Fibroblast of lung (primary cell): ENCODE results near the gene NIFK. TPM values are rescaled to one million over a fixed set of nuclear protein-coding genes. Genes with fewer than 3 reads are reported as not detected.
"Not testable (repeated sequence)": the region's sequence is repeated elsewhere in the genome, so short reads cannot be mapped to it uniquely, and the experiment has no call there.

Source experiments
- DNase-seq, 2 donors: peaks; one replicate each; pipeline versions ENCODE4 v3.0.0 to v3.0.0-alpha.2; 2010; ENCODE audit warnings: low read depth in 2 of 2
- H2AFZ ChIP-seq: 2 replicates; pipeline ENCODE4 v1.5.1; 2012; ENCODE audit warnings: low read length, control low read depth, inconsistent platforms
- H3K27ac ChIP-seq: 2 replicates; pipeline ENCODE4 v1.5.1; 2011; ENCODE audit warnings: low read length, control low read depth; ENCODE audit not compliant: insufficient read depth
- H3K27me3 ChIP-seq: 2 replicates; pipeline ENCODE4 v1.5.1; 2011; ENCODE audit warnings: mild to moderate bottlenecking, low read length; ENCODE audit not compliant: control insufficient read depth, insufficient read depth
- H3K36me3 ChIP-seq: 2 replicates; pipeline ENCODE4 v1.5.1; 2011; ENCODE audit warnings: low read length; ENCODE audit not compliant: control insufficient read depth, insufficient read depth
- H3K4me1 ChIP-seq: 2 replicates; pipeline ENCODE4 v1.5.1; 2011; ENCODE audit warnings: low read length; ENCODE audit not compliant: control insufficient read depth, insufficient read depth; ENCODE audit errors: extremely low read depth
- H3K4me2 ChIP-seq: 2 replicates; pipeline ENCODE4 v1.5.1; 2011; ENCODE audit warnings: low read length, control low read depth; ENCODE audit not compliant: insufficient read depth; ENCODE audit errors: extremely low read depth
- H3K4me3 ChIP-seq, 4 experiments: fragments of 200-600 bp in 1 of 4; sonication (generic) in 1 of 4; replicated peaks in 1 of 4; 2 replicates each; pipeline ENCODE4 v1.5.1; 2011 to 2016; ENCODE audit warnings: low read length in 4 of 4, low read depth in 3 of 4, mild to moderate bottlenecking in 3 of 4, control low read depth in 2 of 4, inconsistent platforms in 1 of 4, mixed read lengths in 1 of 4; ENCODE audit not compliant: insufficient read depth in 1 of 4; ENCODE audit errors: control extremely low read depth in 1 of 4
- H3K79me2 ChIP-seq: 2 replicates; pipeline ENCODE4 v1.5.1; 2012; ENCODE audit warnings: mild to moderate bottlenecking, low read length, inconsistent platforms; ENCODE audit not compliant: control insufficient read depth, insufficient read depth
- H3K9ac ChIP-seq: 2 replicates; pipeline ENCODE4 v1.5.1; 2011; ENCODE audit warnings: mild to moderate bottlenecking, low read length, control low read depth; ENCODE audit not compliant: insufficient read depth
- H3K9me3 ChIP-seq: 2 replicates; pipeline ENCODE4 v1.5.1; 2012; ENCODE audit warnings: low read depth, low read length; ENCODE audit not compliant: control insufficient read depth, insufficient read depth
- H4K20me1 ChIP-seq: 2 replicates; pipeline ENCODE4 v1.5.1; 2011; ENCODE audit warnings: low read length; ENCODE audit not compliant: control insufficient read depth, insufficient read depth; ENCODE audit errors: extremely low read depth
- CTCF ChIP-seq, 2 donors: IDR thresholded peaks in 1 of 2; conservative IDR thresholded peaks in 1 of 2; 1 replicate in 1 of 2; 2 replicates in 1 of 2; pipeline ENCODE4 v1.5.1; 2011 to 2012; ENCODE audit warnings: low read length in 2 of 2, control low read depth in 1 of 2, inconsistent platforms in 1 of 2, low read depth in 1 of 2, mild to moderate bottlenecking in 1 of 2
- EZH2 ChIP-seq: IDR thresholded peaks from 2 replicates; pipeline ENCODE4 v1.5.1; 2012; ENCODE audit warnings: low read length, control low read depth, mild to moderate bottlenecking; ENCODE audit errors: missing control alignments
- polyA plus RNA-seq, 2 donors: library from polyadenylated mRNA; depleted of rRNA in 1 of 2; stranded (reverse) in 1 of 2; unstranded in 1 of 2; fragments of >200 nt; gene quantifications; 2 replicates each; pipeline ENCODE4 v1.2.1, GENCODE V29; 2011 to 2012; ENCODE audit warnings: missing spikeins in 1 of 2
- total RNA-seq: library from RNA; depleted of rRNA; stranded (reverse); fragments of >200 nt; gene quantifications from 2 replicates; pipeline ENCODE4 v1.2.1, GENCODE V29; 2014

Gene NIFK
- total and polyA plus RNA-seq, 2 donors (not counting 1 experiment from before 2014, with no cell fraction given), result 30.7 to 47.4 TPM

GRCh38 chr2:121736140-121736461 is 574 bp downstream of the NIFK start:
- no peaks in the 10 kb centered on the region for H3K4me1 ChIP-seq
- H3K36me3 ChIP-seq, result peaks cover 5% of the 10 kb centered on the region
- peak overlapping the region; percentile 92 for H3K4me2 ChIP-seq
- H3K27ac ChIP-seq, result peak overlapping the region; percentile 85
- no peaks in the 10 kb centered on the region for H3K9me3 ChIP-seq
- no peak for DNase-seq
- H4K20me1 ChIP-seq, result no peaks in the 10 kb centered on the region
- H2AFZ ChIP-seq, result peak overlapping the region; percentile 93
- peak overlapping the region; percentile 65 to 100 (median 94) for H3K4me3 ChIP-seq
- H3K27me3 ChIP-seq, result peaks cover 6% of the 10 kb centered on the region
- TF ChIP-seq EZH2 (no peak), CTCF (conservative IDR thresholded peaks at IDR 0.05 in 1 of 2, IDR thresholded peaks at IDR 0.05 in 1 of 2; ENCODE audit: low read depth in 1 of 2, low read length in 2 of 2) (no peak)
- H3K9ac ChIP-seq, result peak overlapping the region; percentile 93
- peaks cover 27% of the 10 kb centered on the region for H3K79me2 ChIP-seq

- Histone ChIP-seq H3K27me3 (peaks cover 6% of the 10 kb centered on the region), H2AFZ (no peak overlapping the region), H3K9me3 (no peaks in the 10 kb centered on the region), H3K4me2 (peak overlapping the region; percentile 92), H3K27ac (peak overlapping the region; percentile 85), H3K9ac (peak overlapping the region; percentile 93), H3K79me2 (peaks cover 28% of the 10 kb centered on the region), H4K20me1 (no peaks in the 10 kb centered on the region), H3K36me3 (peaks cover 6% of the 10 kb centered on the region), H3K4me1 (no peaks in the 10 kb centered on the region), H3K4me3 (peak overlapping the region; percentile 65 to 100 (median 94))
- TF ChIP-seq EZH2, result no peak
- TF ChIP-seq CTCF (conservative IDR thresholded peaks at IDR 0.05 in 1 of 2, IDR thresholded peaks at IDR 0.05 in 1 of 2; ENCODE audit: low read depth in 1 of 2, low read length in 2 of 2), result no peak
- DNase-seq, result no peak
Measured at GRCh38 chr2:121735518-121736074, 1.1 kb downstream of the NIFK start.

GRCh38 chr2:121734544-121734943 is 2.1 kb downstream of the NIFK start:
- peaks cover 28% of the 10 kb centered on the region for H3K79me2 ChIP-seq
- not testable (repeated sequence) for H3K4me3 ChIP-seq, H3K4me1 ChIP-seq, H4K20me1 ChIP-seq, H3K27me3 ChIP-seq, DNase-seq, H3K9me3 ChIP-seq, H3K4me2 ChIP-seq, H2AFZ ChIP-seq, H3K27ac ChIP-seq, H3K9ac ChIP-seq, H3K36me3 ChIP-seq
